ENCODE results near the gene ZNF516.

Gene ZNF516

DNA sequence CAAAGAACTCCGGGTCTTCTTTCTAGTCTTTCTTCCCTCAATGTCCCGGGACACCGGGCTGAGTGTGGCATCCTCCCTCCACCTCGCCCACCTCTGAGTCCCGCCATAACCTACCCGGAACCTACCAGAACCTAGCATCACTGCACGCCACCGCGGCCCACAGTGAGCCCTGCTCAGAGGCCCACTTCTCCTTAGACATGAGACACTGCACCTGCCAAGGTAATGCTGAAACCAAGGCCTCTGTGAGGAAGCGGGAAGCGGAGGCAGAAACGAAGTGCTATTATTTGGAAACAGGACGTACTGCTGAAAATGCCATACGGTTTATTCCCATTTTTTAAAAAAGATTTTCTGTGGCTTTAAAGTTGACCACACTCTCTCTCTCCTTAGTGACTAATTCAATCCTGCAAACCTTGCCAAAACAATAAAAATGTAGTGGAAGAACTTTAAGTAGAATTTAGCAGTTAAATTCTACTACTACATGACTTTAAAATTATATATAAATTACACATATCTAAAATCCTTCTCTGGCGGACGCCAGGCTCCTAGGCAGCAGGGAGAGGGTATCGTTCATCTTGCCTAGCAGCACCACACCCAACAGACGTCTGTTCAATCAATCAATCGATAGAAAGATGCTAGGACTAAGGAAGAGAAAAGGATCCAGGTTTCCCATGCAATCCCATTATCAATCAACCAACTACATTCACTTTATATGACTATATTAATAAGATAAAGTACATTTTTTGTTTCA, 82.0 kb downstream of the ZNF516 start:
- no peak for DNase-seq

DNA sequence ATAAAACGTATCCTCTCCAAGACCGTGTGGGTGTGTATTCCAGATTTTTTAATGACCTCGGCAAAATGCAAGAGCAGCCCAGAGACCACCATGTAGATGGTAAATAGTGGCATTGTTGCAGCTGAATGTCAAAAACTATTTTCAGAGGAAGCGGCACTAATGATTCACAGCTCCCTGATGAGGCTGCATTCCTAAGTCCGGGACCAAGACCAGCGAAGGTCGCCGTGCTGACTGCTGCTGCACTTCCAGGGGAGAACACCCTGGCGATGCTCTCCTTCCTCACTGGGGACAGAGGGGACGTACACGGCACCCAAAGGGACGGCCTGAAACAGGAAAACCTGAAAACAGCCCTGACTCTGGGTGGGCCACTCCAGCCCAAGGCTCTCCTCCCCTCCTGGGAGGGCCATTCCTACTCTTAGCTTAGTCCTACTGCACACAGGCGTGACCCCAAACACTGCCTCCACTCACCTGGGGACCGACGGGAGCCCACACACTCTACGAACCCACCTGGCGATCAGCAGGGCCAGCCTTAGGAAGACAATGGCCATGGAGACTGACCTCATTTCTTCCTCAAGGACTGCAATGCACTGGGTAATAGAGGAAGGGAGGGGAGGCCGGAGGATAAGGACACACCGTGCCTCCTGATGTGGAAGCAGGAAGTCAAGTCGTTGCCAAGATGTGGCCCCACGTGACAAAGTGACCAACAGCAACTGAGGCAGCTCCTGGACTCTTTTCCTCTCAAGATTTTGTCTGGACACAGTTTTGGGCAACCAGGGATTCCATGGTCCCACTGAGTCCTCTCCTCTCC, 82.8 kb downstream of the ZNF516 start:
- DNase-seq = no peak

DNA sequence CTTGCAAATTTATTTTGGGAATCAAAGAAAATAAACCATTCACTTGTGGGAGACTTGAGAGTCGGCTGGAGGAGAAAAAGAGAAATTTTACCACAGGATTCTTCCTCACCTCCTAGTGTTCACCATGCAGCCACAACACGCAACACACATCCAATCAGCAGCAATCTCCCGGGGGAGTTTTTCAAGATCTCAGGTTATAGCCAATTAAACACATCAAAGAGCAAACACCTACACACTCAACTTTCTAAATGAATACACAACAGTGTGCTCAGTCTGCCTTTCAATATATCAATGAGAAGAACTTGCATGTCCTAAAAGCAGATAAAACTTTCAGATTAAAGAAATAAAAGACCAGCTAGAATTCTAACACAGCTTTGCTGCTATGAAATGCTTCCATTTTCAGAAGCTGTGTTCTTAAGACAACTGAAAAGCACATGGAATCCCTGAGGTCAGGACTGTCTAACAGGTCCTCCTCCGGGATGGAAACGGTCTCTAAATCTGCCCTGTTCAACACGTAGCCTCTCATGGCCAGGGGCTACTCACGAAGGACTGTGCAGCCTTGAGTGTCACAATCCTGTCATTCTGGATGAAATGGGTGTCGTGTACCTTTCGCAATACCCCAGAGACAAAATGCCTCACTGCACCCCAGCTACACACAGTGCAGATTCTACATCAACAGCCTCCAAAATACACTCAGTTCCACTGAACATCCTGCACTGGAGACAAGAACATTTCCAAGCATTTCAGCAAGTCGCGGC, 84.2 kb downstream of the ZNF516 start:
- DNase-seq = no peak

DNA sequence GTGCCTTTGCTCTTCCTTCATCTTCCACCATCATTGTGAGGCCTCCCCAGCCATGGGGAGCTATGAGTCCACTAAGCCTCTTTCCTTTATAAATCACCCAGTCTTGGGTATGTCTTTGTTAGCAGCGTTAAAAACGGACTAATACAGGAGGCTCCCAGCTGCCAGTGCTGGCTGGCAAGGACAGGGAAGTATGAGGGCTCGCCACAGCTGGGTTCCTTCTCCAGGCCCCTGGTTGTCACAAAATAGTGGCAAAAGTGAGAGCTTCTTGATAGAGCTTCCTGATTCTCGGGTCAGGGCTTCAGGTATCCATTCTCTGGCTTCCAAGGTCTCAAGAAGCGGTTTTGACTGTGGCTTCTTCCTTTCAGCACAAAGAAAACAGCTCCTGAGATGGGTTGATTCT, 85.0 kb downstream of the ZNF516 start:
- no peak for DNase-seq

DNA sequence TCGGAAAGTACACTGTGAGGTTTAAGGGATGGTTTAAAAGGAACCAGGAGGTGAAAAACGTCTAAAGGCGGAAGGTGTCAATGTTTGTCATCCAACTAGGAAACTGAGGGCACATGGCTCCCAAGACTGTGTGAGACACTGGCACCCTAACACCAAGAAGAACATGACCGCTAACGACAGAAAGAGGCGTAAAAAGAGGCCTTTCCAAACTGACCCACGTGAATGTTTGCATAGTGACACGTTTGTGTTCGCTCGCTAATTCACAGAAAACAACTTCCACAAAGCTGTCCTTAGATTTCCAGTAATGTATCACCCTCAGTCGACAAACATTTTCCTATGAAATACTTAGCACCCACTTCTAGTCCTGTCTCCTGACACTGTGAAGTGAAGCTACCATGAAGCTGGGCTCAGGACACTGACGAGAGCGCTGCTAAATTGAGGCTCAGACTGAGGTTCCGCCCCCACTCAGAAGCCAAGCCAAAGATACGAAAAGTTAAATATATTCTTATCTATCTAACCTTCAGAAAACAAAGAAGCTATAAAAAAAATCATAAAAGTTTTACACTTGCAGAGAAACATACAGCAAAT, 86.5 kb downstream of the ZNF516 start:
- no peak for DNase-seq

DNA sequence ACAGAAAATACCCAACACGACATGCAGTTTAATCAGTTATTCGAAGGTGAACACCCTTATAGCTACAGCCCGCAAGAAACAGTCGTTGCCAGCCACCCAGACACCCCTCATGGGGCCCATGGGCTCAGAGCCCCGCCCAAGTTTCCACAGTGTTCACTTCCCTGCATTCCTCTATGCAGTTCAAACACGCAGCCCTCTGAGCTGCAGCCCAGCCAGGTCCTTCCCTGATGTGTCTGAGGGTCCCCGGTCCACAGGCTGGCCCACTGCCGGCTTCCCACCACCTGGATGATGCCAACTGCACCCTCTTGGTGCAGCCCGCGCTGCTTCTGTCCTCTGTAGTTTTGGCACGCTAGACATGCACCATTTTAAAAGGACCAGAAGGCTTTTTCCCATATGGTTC, 87.4 kb downstream of the ZNF516 start:
- no peak for DNase-seq

DNA sequence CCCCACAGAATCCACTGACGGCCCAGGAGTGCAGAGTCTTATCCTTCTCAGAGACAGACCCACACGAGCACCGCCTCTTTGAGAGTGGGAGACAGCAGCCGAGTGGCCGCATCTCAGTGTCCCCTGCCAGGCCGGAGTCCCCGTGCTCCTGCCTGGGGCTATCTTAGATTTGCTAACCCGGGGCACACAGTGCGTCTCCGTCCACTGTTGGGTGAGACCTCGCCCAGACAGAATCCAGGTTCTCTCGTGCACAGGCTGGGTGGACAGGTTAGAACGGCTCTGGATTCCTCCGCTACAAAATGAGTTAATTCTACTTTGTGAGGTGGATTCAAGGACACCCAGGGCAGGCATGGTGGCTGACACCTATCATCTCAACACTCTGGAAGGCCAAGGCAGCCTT, 88.3 kb downstream of the ZNF516 start:
- DNase-seq = no peak

DNA sequence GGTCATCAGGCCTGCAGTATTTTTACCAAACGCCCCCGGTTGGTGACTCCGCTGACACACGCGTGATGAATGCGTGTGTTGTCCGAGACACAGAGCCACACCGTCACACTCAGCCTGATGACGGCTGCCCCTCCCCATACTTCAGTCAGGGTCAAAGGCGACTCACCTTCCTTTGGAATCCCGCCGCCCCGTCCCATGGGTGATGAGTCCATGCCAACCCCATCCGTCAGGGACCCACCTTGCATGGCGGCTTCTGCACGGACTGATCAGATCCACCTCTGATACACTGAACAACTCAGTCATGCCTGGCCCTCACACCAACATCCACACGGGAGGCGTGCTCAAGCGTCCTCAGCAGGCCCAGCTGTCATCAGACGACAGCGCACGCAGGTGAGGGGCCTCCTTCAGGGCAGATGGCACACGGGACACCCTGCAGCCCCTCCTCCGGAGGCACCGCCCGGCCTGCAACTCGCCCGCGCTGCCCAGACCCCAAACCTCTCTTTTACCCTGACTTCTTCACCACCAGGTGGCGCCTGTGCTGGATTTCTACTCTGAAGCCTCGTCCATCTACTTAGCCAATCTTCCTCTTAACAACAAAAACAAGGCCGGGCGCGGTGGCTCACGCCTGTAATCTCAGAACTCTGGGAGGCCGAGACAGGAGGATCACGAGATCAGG, 89.2 kb downstream of the ZNF516 start:
- DNase-seq = peak in 5 of 6 experiments; percentile 11 to 52 (median 23)

DNA sequence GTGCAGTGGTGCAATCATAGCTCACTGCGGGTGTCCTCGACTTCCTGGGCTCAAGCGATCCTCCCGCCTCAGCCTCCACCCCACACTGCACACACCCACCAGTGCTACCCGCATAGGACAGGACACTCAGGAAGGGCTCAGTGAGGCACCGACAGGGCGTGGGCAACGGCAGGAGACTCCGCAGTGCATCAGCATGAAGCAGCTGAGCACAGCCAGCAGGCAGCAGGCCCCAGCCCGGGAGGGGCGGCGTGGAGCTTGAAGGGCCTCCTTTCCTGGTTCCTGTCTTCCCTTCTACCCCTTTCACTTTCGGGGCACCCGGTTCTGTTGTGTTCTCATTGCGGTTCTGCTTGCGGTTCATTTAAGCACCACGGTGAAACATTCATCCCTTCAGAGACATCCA, 89.8 kb downstream of the ZNF516 start:
- DNase-seq = no peak

DNA sequence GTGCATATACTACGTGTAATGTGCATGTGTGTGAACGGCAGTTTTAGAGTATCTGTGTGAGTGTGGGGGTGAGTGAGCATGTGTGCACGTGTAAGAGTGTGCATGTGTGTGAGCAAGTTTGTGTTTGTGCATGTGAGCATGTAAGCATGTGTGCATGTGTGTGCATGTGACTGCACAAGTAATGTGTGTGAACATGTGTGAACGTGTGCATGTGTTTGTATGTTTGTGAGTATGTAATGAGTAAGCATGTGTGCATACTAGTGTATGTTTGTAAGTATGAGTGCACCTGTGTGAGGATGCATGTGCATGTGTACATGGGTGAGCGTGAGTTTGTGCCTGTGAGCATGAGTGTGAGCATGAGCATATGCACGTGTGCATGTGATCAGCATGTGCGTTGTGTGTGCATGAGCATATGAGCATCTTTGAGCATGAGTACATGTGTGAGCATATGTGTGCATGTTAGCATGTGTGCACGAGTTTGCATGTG, 90.7 kb downstream of the ZNF516 start:
- DNase-seq = no peak

DNA sequence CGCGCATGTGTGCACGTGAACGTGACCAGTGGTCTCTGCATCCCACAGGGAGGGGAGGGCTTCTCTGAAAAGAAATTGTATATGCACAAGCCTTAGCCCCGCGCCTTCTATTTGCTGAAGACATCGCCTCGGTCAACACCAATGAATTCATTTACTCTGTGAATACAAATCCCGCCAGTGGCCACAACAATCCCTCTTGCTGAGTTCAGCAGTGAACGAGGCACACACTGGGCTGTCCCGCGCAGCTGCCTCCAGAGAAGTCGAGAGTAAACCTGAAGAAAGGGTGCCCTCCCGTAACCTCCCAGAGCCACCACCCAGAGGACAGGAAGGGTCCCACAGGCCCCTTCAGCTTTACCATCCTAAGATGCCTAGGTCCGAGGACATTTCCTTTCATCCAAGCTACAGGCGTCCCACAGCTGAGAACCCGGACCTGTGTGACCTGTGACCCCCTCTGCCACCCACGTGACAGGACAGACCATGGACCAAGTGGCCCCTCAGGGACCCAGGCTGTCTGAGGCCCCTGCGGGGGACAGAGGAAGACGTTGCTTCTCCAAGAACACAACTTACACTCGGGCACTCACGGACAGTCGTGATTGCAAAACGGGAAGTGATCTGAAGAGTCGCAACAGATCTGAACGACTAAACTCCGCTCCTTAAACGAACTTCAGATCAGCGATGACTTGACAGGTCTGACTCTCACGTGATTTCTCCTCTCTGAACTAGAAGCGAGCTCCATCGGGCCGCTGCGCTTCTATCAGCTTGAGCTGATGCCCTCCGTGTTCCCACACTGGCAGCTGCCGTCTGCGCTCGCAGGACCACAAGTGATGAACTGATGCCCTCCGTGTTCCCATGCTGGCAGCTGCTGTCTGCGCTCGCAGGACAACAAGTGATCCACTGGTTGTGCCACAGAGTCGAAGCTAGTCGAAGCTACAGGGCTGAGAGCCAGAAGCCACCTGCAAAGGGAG, 92.7 kb downstream of the ZNF516 start:
- no peak for DNase-seq

DNA sequence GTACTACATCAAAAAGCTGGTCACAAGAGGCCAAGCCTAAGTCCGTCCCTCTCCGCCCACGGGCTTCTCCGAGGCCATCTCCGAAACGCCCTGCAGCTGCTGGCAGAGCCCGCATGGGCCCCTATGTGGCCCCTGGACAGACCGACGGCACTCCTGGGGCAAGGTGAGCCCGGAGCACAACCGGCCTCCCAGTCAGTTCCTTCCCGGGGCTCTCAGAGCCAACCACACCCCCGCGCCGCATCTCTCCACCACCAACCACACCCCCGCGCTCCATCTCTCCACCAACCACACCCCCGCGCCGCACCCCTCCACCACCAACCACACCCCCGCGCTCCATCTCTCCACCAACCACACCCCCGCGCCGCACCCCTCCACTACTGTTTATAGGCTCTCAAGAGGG, 93.5 kb downstream of the ZNF516 start:
- DNase-seq = no peak

DNA sequence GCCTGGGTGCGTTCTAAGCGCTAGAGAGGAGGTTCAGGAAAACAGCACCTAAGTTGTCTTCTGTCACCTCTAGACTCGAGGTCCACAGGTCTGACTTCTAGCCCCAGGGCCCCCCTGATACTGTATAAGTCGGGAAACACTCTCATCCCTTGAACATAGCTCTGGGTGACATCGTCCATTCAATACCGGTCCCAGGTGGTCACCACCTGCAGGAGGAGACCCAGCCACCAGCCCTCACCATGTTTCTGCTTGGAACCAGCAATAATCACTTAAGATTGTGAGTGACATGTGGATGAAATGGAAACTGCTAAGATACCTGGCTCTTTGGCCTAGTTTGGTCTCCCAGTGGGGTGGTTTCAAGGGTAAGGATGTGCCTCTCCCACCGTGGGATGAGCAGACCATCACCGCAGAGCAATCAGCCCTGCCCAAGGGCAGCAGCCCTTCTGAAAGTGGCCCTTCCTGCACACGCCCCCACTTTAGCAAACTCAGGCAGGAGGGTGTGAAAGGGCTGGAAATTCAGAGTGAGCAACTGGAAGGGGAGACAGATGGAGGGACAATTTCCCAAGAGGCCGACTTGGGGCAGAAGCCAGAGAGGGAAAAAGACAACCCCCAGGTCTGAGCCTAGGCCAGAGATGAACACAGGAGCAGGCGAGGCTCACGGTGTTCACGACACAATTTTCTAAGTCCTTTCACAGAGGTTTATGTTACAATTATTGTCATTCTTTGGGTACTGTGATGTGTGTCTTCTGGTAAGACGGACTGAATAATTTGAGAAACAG, 95.2 kb downstream of the ZNF516 start:
- no peak for DNase-seq

DNA sequence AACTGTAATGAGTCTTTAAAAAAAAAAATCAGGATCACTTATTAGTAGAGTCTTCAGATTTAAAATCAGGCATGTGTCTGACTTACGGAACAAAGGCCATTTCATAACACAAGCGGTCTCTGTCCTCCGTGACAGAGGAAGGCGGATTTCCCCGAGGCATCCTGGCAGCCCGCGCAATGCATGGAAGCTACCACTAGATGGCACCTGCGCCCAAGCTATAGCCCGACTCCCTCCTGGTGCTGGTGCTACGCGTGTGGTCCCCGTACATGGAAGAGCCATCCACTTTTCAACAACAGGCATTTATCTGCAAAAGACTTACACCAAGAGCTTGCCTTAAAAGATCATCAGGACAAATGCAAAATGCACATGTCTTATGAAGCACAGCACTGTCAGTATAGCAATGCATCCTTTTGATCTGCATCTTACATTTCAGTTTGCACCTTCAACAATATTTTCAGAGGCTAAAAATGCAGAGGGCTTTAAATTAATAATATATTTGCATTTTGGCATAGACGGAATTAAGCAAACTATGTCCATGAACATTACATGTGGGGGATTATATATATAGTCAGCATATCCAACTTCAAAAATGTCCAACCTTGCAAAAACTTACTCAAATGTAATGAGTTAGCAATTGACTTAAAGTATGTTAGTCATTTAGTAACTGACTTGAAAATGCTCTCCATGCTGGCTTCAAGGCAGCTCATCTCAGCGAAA, 96.0 kb downstream of the ZNF516 start:
- peak; percentile 49 to 75 (median 67) for DNase-seq

DNA sequence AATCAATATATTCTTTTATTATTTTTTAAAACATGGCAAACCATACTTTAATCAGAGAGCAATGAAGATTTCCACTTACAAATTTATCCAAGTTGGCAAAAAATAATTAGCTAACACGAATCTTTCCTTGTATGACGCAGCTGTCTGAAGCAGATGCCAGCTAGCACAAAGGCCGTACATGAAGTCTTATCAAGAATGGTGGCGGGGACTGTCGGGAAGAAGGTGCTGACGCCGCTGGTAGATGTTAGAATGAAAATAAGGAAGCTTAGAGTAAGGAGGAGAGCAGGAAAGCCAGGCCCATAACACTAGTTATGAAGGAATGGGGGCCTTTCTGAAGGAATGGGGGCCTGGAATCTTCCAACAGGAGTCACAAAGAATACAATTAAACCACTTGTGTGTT, 96.7 kb downstream of the ZNF516 start:
- no peak for DNase-seq

DNA sequence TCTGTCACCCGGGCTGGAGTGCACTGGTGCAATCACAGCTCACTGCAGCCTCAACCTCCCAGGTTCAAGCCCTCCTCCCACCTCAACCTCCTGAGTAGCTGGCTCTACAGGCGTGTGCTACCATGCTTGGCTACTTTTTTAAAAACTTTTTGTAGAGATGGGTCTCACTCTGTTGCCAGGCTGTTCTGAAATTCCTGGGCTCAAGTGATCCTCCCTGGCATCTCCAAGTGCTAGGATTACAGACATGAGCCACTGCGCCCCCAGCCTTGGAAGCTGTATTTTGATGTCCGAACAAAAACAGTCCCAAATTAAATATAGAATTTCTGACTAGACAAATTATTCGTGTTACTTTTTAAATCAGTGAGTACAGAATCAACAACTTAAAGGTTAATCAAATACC, 97.4 kb downstream of the ZNF516 start:
- DNase-seq = no peak

DNA sequence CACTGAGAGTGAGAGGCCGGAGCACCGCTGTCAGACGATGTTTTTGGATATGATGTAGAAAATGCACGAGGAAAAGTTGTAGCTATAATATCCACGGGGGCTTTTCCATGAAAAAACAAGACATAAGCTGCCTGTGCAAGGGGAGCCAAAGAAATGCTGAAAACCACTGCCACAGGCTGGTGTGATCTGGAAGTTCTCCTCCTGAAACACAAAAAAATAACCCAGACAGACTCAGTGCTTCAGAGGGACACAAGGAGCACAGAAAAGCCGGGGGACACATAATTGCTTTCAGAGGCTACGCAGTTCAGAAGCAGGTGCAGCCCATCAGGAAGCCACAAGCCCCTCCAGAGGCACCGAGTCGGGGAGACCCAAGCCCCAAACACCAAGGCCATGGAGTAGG, 98.2 kb downstream of the ZNF516 start:
- no peak for DNase-seq

DNA sequence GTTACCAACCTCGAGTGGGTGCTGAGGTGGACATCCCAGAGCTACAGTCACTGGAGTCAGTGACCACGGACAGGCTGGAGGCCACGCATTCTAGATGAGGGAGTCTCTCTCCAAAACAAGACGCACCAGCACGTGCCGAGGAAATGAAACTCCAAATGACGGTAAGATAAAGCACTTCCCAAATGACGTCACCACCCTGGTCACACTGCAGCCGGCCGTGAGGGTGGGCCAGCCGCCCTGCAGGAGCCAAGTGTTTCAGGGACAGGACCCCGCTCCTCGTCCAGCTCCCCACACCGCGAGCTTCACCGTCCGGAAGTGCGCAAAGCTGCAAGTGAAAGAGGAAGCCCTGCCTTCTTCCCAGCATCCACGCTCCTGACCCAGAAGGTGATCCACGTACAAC, 99.4 kb downstream of the ZNF516 start:
- DNase-seq = no peak

DNA sequence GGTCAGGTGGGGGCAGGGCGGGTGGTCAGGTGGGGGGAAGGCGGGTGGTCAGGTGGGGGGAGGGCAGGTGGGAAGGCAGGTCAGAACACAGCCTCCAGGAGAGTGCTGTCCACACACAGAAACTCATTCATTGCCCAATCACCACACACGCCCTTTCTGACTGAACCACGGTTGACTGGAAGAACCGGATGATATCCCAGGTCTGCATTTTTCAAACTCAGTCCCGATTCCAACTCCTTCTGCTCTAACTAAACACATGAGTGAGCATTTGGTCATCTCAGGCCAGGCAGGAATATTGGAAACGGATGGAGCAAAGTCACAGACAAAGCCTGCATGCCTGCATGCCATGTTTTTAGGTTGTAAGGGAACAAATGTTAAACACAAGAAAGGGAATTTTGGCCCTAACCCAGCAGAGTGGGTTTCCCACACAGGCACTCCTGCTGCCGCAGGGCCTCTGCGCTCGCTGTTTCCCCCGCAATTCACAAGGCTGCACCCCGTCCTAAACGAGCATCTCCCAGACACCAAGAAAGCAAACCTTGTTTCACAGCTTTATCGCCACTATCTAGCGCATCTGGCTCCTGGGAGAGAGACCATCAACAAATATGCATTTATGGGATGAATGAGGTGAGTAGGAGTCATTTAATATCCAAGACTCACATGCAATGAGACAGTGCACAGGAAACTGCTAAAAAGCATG, 100.1 kb downstream of the ZNF516 start:
- no peak for DNase-seq
